ENCODE measurements around the gene SETD1B.

The SETD1B gene

GRCh38 chr12:121800694-121801594 is 2.9 kb upstream of the SETD1B start:
- no peaks in the 10 kb centered on the region for H3K27me3 ChIP-seq (ENCODE audit: control insufficient read depth, insufficient read depth, low read length)
- no peaks in the 10 kb centered on the region for H3K9me3 ChIP-seq (ENCODE audit: control insufficient read depth, low read length)
- H3K4me1 ChIP-seq (ENCODE audit: control insufficient read depth, insufficient read depth, low read length) = peaks cover 38% of the 10 kb centered on the region
- H3K4me3 ChIP-seq (ENCODE audit: low read length) = peak overlapping the region; percentile 18
- peak overlapping the region; percentile 100 for H3K9ac ChIP-seq (ENCODE audit: low read length)
- peaks cover 10% of the 10 kb centered on the region for H3K36me3 ChIP-seq (ENCODE audit: control insufficient read depth, insufficient read depth, low read length)

DNA sequence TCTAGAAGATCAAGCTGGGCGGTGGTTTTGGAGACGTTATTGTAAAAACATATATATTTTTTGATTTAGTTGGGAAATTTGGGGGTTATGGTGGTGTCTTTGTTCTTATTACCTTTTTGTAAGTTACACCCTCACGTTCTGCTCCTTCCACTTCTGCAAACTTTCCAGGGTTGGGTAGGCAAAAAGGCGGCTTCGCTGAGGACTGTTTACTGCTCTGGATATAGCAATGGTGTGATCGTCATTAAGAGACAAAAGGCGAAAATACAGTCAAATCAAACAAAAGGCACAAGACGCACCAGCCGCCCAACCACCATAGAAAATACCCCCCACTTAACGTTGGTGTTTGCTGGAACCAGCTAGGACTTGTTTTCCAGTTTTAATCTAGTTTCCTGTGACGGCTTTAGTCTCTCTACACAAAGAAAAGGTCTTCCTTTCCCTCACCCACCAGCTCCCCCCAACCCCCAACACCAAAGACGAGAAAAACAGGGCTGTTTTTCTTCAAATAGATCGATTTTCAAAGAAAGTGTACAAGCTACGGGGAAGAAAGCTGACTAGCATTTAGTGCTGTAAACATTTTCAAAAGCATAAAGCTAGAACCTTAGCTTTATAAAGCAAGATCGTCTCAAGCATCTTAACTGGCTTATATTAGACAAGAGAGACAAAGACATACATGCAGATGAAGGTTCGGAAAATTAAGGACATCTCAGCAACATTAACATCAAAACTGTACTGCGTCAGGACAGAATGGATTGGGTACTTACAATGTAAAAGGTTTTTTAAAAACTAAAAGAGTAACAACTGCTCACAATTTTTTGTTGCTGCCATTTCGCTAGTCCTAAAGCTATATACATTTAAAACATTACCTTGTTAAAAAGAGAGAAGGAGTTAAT is 2.0 kb upstream of the SETD1B start:
- Histone ChIP-seq H3K27me3 (ENCODE audit: control insufficient read depth, insufficient read depth, low read length) (no peaks in the 10 kb centered on the region), H3K9ac (ENCODE audit: low read length) (peak overlapping the region; percentile 100), H3K36me3 (ENCODE audit: control insufficient read depth, insufficient read depth, low read length) (peaks cover 4% of the 10 kb centered on the region), H3K4me1 (ENCODE audit: control insufficient read depth, insufficient read depth, low read length) (peaks cover 38% of the 10 kb centered on the region), H3K4me3 (ENCODE audit: low read length) (peak overlapping the region; percentile 18), H3K9me3 (ENCODE audit: control insufficient read depth, low read length) (no peaks in the 10 kb centered on the region)

GRCh38 chr12:121802485-121802842 is 1.3 kb upstream of the SETD1B start:
- H3K4me1 ChIP-seq (ENCODE audit: control insufficient read depth, insufficient read depth, low read length) = peaks cover 37% of the 10 kb centered on the region

DNA sequence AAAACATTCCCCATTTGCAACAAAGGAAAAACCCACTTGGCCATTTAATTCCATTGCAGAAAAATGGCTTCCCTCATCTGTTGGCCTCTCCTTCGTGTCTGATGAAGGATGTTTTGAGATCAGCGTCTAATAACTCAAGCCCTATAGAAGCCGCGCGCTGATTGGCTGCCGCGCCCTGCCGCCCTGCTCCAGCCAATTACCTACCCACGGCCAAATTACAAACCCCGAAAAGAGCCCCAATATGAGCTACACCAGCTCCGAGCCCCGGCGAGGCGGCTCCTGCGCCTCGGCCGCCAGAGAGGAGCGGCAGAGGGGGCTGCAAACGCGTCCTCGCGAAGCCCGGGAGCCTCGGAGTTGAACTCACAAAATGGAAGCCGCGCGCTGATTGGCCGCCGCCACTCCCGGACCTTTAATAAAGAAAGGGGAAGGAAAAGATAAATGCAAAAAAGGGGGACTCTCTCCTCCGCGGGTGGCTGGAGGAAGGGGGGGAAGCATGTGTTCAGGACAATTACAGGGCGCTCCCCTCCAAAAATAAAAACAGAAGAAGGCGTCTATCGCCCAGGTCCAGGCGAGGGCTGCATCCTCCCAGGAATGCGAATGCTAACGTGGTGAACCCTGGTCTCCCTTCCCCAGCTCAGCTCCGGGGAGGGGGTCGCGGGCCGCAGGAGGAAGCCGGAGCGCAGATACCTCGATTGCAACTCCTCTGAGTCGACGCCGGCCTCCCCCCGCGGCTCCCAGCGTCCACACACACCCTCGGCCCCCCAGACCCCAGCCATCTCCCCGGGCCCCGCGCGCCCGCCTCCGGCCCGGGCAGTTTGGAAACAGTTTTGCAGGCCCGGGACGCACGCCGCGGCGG is 738 bp upstream of the SETD1B start:
- H3K9me3 ChIP-seq (ENCODE audit: control insufficient read depth, low read length) = no peaks in the 10 kb centered on the region
- peaks cover 31% of the 10 kb centered on the region for H3K4me1 ChIP-seq (ENCODE audit: control insufficient read depth, insufficient read depth, low read length)
- H3K36me3 ChIP-seq (ENCODE audit: control insufficient read depth, insufficient read depth, low read length) = peaks cover 4% of the 10 kb centered on the region
- H3K4me3 ChIP-seq (ENCODE audit: low read length) = peak overlapping the region; percentile 18
- peak overlapping the region; percentile 100 for H3K9ac ChIP-seq (ENCODE audit: low read length)
- H3K27me3 ChIP-seq (ENCODE audit: control insufficient read depth, insufficient read depth, low read length) = no peaks in the 10 kb centered on the region

More at GRCh38 chr12:121802485-121802842, 1.3 kb upstream of the SETD1B start:
- H3K9ac ChIP-seq (ENCODE audit: low read length) = peak overlapping the region; percentile 100
- peak overlapping the region; percentile 18 for H3K4me3 ChIP-seq (ENCODE audit: low read length)
- no peaks in the 10 kb centered on the region for H3K27me3 ChIP-seq (ENCODE audit: control insufficient read depth, insufficient read depth, low read length)
- no peaks in the 10 kb centered on the region for H3K9me3 ChIP-seq (ENCODE audit: control insufficient read depth, low read length)
- H3K36me3 ChIP-seq (ENCODE audit: control insufficient read depth, insufficient read depth, low read length) = peaks cover 4% of the 10 kb centered on the region

DNA sequence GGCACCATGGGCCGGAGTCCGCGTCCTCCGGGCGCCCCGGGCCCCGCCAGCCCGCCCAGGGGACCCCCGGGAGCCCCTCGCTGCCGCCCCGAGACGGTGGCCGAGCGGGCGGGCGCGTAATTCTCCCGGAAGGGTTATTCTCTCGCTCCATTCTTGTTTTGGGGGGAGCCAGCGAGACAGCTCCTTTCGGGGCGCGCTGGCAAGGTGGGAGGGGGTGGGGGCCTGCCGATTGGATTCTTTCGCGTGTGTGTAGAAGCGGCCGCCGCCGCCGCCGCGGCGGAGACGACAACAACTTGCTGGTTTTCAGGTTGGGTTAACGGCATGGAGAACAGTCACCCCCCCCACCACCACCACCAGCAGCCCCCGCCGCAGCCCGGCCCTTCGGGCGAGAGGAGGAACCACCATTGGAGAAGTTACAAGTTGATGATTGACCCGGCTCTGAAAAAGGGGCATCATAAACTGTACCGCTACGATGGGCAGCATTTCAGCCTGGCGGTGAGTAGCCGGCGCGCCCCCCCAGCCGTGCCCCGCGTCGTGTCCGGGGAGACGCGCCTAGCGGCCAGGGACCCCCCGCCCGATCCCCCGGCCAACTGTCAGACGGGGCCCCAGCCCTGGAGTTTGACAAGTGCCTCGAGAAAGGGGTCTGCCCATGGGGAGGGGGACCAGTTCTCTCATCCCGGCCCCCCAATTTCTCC is 755 bp downstream of the SETD1B start:
- peaks cover 8% of the 10 kb centered on the region for H3K36me3 ChIP-seq (ENCODE audit: control insufficient read depth, insufficient read depth, low read length)
- peaks cover 17% of the 10 kb centered on the region for H3K4me1 ChIP-seq (ENCODE audit: control insufficient read depth, insufficient read depth, low read length)
- no peaks in the 10 kb centered on the region for H3K27me3 ChIP-seq (ENCODE audit: control insufficient read depth, insufficient read depth, low read length)

GRCh38 chr12:121805171-121806008 is 1.6 kb downstream of the SETD1B start:
- H3K9ac ChIP-seq (ENCODE audit: low read length) = peak overlapping the region; percentile 80
- H3K4me1 ChIP-seq (ENCODE audit: control insufficient read depth, insufficient read depth, low read length) = peaks cover 19% of the 10 kb centered on the region
- H3K9me3 ChIP-seq (ENCODE audit: control insufficient read depth, low read length) = no peaks in the 10 kb centered on the region
- peak overlapping the region; percentile 63 for H3K4me3 ChIP-seq (ENCODE audit: low read length)
- H3K36me3 ChIP-seq (ENCODE audit: control insufficient read depth, insufficient read depth, low read length) = peaks cover 8% of the 10 kb centered on the region
- H3K27me3 ChIP-seq (ENCODE audit: control insufficient read depth, insufficient read depth, low read length) = no peaks in the 10 kb centered on the region

More for the DNA sequence above, 755 bp downstream of the SETD1B start:
- Histone ChIP-seq H3K9ac (ENCODE audit: low read length) (peak overlapping the region; percentile 80), H3K4me3 (ENCODE audit: low read length) (peak overlapping the region; percentile 63), H3K9me3 (ENCODE audit: control insufficient read depth, low read length) (no peaks in the 10 kb centered on the region)

- Histone ChIP-seq H3K4me3 (ENCODE audit: low read length) (peak overlapping the region; percentile 31), H3K36me3 (ENCODE audit: control insufficient read depth, insufficient read depth, low read length) (peaks cover 8% of the 10 kb centered on the region), H3K27me3 (ENCODE audit: control insufficient read depth, insufficient read depth, low read length) (no peaks in the 10 kb centered on the region), H3K4me1 (ENCODE audit: control insufficient read depth, insufficient read depth, low read length) (peaks cover 25% of the 10 kb centered on the region), H3K9me3 (ENCODE audit: control insufficient read depth, low read length) (no peaks in the 10 kb centered on the region), H3K9ac (ENCODE audit: low read length) (peak overlapping the region; percentile 19)
Observed at GRCh38 chr12:121806009-121806545, 2.3 kb downstream of the SETD1B start.

DNA sequence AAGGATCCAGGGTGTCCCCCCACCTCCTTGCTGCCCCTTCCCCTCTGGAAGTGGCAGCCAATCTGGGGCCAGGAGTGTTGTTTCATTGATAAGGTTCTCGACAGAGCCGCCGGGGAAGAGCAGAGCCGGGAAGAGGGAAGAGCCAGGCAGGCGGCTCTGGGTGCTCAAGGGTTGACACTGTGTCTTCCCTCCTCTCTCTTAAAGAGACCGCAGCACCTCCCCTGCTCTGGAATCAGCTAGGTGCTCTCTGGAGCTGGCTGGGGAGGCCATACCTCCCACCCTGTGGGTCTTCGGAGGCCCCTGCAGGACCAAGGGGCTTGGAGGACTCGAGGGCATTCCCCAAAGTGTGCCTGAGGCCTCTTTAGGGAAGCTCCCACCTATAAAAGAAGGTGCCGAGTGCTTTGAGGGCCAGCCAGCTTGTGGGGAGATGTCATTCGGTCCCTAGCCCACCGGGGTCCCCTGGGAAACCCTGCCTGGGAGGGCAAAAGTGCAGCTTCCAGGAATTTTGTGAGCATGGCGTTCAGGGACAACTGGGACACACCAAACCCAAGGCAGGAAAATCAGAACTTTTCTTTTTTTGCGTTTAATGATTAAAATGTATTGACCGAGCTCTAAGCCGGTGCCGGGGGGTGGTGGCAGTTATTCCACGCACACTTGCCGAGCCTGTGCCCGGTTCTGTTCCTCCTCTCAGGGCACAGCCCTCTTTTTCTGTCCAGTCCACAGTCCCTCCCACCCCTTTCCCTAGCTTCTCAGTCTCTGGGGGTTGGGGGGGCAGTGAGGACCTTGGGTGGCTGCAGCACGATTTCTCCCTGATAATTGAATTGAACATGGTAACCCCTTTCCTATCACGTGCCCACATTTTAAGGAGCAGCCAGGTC is 3.0 kb downstream of the SETD1B start:
- peaks cover 33% of the 10 kb centered on the region for H3K4me1 ChIP-seq (ENCODE audit: control insufficient read depth, insufficient read depth, low read length)
- no peaks in the 10 kb centered on the region for H3K27me3 ChIP-seq (ENCODE audit: control insufficient read depth, insufficient read depth, low read length)
- peaks cover 8% of the 10 kb centered on the region for H3K36me3 ChIP-seq (ENCODE audit: control insufficient read depth, insufficient read depth, low read length)
- H3K4me3 ChIP-seq (ENCODE audit: low read length) = peak overlapping the region; percentile 31
- peak overlapping the region; percentile 19 for H3K9ac ChIP-seq (ENCODE audit: low read length)
- H3K9me3 ChIP-seq (ENCODE audit: control insufficient read depth, low read length) = no peaks in the 10 kb centered on the region

GRCh38 chr12:121807642-121808347 is 4.0 kb downstream of the SETD1B start:
- H3K4me3 ChIP-seq (ENCODE audit: low read length) = no peak overlapping the region
- peaks cover 8% of the 10 kb centered on the region for H3K36me3 ChIP-seq (ENCODE audit: control insufficient read depth, insufficient read depth, low read length)

More at GRCh38 chr12:121807642-121808347, 4.0 kb downstream of the SETD1B start:
- Histone ChIP-seq H3K9ac (ENCODE audit: low read length) (no peak overlapping the region), H3K9me3 (ENCODE audit: control insufficient read depth, low read length) (no peaks in the 10 kb centered on the region), H3K27me3 (ENCODE audit: control insufficient read depth, insufficient read depth, low read length) (no peaks in the 10 kb centered on the region), H3K4me1 (ENCODE audit: control insufficient read depth, insufficient read depth, low read length) (peaks cover 36% of the 10 kb centered on the region)

Measured in mucosa of stomach (tissue), 1 donor.